HG02759 (cell line): ENCODE results near the gene CEP85.
A peak's percentile ranks its signal among the peaks of the same experiment; 100 is the strongest.
"Not testable (repeated sequence)": the region's sequence is repeated elsewhere in the genome, so short reads cannot be mapped to it uniquely, and the experiment has no call there.

Experiments used
- ATAC-seq: cut with Tn5 transposase; IDR thresholded peaks from one replicate; pipeline ENCODE4 v1.9.1; 2021; ENCODE audit warnings: mild to moderate bottlenecking, moderate library complexity; ENCODE audit not compliant: unreplicated experiment

The CEP85 gene

GRCh38 chr1:26307966-26308899 is 74.2 kb downstream of the CEP85 start:
- not testable (repeated sequence) for ATAC-seq

DNA sequence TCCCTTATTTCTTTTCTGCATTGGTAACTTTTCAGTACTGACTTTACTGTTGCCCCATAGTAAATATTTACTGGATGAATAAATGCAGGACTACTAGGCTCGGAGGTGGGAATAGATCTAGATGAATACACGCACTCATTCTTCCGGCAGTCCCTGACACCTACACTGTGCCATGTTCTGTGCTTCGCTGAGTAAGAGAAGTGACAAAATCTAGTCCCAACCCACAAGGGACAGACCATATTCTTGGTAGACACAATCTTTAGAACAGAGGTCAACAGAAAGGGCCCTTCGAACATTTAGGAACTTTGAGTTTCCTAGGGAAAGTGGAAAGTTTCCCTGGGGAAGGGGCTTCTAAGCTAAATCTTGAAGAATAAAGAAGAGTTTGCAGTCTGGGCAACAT is 80.5 kb downstream of the CEP85 start:
- ATAC-seq, result no peak

GRCh38 chr1:26315874-26316850 is 82.2 kb downstream of the CEP85 start:
- no peak for ATAC-seq

GRCh38 chr1:26317146-26317545 is 83.1 kb downstream of the CEP85 start:
- no peak for ATAC-seq

DNA sequence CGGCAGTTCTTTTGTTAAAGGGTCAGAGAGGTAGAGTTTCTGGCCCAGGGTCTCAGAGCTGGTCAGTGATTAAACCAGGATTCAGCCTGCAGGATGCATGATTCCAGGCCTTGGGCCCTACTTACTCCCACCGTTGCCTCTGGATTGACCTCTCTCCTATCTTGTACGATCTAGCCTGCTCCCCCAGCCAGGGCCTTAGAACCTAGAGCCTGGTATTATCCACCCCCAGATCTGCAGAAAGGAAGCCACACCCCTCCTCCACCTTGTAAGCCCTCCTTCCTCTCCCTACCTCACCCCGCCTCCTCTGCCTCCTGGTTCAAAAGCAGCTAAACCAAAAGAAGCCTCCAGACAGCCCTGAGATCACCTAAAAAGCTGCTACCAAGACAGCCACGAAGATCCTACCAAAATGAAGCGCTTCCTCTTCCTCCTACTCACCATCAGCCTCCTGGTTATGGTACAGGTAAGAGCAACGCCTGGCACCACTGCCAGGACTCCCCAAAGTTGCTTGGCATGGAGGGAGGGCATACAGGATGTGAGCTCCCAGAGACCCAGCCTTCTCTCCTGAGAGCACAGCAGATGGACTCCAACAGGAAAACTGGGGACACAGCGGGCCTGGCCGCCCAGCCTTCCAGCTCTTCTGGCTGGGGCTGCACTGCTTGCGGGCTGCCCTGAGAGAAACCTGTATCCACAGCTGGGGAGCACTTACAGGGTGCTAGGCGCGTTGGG is 83.8 kb downstream of the CEP85 start, which contains the start of gene CD52:
CD52 (plus strand) TSS at position 347 of the 726 bp plus-strand sequence; CDS start at position 407, 60 bp downstream.
- no peak for ATAC-seq

DNA sequence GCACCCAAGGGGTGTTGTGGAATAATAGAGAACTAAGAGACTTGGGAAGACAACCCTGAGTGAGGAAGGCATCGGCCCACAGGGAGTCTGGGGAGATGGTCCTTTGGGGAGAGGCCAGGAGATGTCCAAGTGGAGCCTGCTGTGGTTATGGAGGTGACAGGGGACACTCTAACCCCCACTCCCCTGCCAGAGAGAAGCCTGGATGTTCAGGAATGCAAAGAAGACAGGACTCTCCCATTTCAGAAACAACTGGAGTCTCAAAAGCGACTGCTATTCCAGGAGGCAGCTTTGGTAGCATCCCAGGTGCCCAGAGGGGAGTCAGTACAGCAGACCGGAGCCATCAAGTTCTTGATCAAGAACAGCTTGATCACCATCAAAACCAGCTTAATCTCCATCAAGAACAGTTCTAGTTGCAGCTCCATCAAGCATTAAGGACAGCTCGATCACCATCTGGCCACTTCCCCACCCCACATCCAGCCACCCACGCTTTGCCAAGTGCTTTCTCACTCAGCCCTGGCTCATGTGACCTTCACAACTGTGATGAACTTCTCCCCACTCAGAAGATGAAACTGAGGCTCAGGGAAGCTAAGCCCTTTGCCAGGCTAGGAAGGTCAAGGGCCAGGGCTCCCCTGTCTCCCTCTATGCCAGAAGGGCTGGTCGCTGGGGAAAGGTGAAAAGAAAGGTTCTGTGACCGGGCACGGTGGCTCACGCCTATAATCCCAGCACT is 84.5 kb downstream of the CEP85 start:
- ATAC-seq, result no peak

DNA sequence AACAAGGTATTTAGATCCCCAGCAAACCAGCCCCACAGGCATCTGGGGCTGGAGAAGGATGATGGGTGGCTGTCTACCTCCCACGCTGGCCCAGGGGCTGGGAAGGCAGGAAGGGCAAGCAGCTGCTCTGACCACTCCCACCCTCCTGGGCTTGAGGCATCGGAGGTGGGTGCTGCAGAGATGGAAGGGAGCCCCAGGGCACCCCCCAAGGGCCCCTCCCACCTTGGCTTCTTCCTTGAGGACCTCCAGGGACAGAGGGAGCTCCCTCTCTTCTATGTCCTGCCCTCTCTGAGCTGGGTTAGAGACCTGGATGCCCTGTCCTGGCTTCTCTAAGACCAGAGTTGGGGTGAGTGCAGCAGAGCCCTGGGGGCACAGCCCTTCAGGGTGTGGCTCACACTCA is 86.9 kb downstream of the CEP85 start:
- ATAC-seq, result no peak

DNA sequence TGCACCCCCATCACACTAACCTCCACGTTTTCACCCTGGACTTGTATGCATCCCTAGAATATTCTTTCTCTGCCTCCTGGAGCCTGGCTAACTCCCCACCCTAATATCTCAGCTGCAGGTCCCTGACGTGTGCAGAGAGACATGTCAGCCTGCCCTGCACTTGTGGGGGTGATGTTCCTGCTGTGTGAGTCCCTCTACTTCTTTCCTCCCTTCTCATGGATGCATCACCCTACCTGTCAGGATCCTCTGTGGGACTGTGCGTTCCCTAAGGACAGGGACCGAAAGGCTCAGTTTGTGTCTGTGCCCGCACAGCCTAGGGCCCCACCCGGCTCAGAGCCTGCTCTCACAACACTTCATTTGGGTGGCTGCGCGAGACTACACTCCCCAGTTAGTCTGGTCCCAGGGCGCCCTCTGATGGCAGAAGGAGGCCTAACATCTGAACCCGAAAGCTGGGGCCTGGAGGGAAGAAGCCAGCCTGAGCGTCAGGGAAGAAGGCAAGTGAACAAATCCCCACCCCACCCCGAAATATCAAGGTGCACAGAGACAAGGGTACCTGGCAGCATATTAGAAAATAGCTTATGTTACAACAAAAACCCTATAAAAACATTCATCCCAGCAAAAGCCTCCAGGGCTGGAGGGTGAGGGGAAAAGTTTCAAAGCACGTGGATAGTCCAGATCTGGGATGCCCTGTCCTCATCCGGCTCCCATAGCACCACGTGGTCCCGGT is 87.5 kb downstream of the CEP85 start:
- peak; percentile 43 for ATAC-seq

DNA sequence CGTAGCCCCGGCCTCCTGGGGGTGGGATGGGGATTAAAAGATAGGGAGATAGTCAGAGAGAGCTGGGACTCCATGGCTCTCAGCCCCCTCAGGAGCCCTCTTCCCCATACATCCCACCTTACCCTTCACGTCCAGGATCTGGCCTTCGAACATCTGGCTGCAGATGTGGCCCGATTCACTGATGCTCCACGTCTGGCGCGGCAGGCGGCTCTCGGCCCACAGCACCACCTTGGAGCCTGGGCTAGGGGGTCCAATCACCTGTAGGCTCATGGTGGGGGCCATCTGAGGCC is 88.0 kb downstream of the CEP85 start:
- ATAC-seq, result no peak

- no peak for ATAC-seq
Observed at GRCh38 chr1:26323382-26323781, 89.4 kb downstream of the CEP85 start.

GRCh38 chr1:26324550-26324949 is 90.5 kb downstream of the CEP85 start:
- no peak for ATAC-seq

GRCh38 chr1:26327956-26328362 is 94.0 kb downstream of the CEP85 start:
- ATAC-seq, result no peak
